Measurements from ENCODE around the gene IRF2BP1.

GRCh38 chr19:45862564-45863334 lies 23.2 kb downstream of the IRF2BP1 start, which contains the start of gene SYMPK:
- TF ChIP-seq POLR2A (IDR thresholded peaks at IDR 0.05) (no peak), POLR2AphosphoS5 (IDR thresholded peaks at IDR 0.05) (peak; percentile 68 to 96 (median 88)), EP300 (IDR thresholded peaks at IDR 0.05) (no peak)
- TF ChIP-seq, protein P1, sequence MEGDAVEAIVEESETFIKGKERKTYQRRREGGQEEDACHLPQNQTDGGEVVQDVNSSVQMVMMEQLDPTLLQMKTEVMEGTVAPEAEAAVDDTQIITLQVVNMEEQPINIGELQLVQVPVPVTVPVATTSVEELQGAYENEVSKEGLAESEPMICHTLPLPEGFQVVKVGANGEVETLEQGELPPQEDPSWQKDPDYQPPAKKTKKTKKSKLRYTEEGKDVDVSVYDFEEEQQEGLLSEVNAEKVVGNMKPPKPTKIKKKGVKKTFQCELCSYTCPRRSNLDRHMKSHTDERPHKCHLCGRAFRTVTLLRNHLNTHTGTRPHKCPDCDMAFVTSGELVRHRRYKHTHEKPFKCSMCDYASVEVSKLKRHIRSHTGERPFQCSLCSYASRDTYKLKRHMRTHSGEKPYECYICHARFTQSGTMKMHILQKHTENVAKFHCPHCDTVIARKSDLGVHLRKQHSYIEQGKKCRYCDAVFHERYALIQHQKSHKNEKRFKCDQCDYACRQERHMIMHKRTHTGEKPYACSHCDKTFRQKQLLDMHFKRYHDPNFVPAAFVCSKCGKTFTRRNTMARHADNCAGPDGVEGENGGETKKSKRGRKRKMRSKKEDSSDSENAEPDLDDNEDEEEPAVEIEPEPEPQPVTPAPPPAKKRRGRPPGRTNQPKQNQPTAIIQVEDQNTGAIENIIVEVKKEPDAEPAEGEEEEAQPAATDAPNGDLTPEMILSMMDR (IDR thresholded peaks at IDR 0.05), result peak in 1 of 7 experiments; percentile 11
